Measurements from ENCODE around the gene TIMM50. TPM values are rescaled to one million over a fixed set of nuclear protein-coding genes. Genes with fewer than 3 reads are reported as not detected.
A peak's percentile ranks its signal among the peaks of the same experiment; 100 is the strongest.
"Not testable (repeated sequence)": the region's sequence is repeated elsewhere in the genome, so short reads cannot be mapped to it uniquely, and the experiment has no call there.

Gene TIMM50
- total RNA-seq, 3 donors from 2014 or later, result 39.4 to 45.6 (median 41.1) TPM

DNA sequence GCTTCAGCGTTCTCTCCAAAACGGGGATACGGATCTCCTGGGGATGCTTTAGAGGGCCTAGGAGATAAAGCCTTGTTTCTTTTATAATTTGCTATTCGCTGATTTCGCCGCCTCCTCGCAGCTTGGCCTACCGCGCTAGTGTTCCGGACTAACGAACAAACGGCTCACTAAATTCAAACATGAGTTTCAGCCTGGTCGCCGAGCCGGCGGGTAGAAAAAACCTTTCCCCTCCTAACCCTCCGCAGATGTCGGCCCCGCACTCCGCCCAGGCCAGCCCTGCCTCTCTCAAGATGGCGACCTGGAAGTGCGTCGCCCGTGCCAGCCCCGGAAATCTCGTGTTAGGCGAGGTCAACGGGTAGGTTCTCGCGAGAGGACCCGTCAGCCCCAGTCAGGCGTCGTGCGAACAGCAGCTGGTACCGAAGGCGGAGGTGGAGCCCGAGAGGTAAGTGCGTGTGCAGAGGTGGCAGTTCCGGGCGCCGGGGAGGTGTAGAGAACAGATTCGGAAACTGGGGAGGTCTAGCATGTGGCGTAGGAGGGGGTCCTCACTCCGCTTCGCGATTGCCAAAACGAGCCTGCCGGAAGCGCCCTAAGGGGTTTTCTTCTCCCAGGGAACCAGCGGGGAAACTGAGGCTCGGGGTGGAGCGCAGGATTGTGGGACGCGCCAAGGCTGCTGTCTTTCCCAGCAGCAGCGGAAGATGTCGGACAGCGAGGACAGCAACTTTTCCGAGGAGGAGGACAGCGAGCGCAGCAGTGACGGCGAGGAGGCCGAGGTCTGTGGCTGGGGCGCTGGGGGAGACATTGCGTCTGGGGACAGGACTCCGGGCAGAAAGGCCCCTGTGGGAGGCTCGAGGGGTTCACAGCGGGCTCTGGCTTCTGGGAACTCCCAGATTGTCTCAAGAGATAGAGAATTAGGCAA is 35.2 kb upstream of the TIMM50 start, which contains the start of gene SUPT5H:
Gene SUPT5H (plus strand): TSS at position 387 of the 916 bp plus-strand sequence. CDS start 309 bp downstream, at position 696.
- TF ChIP-seq POLR2AphosphoS5 (IDR thresholded peaks at IDR 0.05), result peak; percentile 98 to 99 (median 99)
- TF ChIP-seq POLR2A (IDR thresholded peaks at IDR 0.05), result peak; percentile 97
- TF ChIP-seq, protein P1, sequence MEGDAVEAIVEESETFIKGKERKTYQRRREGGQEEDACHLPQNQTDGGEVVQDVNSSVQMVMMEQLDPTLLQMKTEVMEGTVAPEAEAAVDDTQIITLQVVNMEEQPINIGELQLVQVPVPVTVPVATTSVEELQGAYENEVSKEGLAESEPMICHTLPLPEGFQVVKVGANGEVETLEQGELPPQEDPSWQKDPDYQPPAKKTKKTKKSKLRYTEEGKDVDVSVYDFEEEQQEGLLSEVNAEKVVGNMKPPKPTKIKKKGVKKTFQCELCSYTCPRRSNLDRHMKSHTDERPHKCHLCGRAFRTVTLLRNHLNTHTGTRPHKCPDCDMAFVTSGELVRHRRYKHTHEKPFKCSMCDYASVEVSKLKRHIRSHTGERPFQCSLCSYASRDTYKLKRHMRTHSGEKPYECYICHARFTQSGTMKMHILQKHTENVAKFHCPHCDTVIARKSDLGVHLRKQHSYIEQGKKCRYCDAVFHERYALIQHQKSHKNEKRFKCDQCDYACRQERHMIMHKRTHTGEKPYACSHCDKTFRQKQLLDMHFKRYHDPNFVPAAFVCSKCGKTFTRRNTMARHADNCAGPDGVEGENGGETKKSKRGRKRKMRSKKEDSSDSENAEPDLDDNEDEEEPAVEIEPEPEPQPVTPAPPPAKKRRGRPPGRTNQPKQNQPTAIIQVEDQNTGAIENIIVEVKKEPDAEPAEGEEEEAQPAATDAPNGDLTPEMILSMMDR (IDR thresholded peaks at IDR 0.05), result peak in 1 of 3 donors; percentile 7
- DNase-seq (ENCODE audit: low spot score in 2 of 2), result peak; percentile 97 to 98
- Histone ChIP-seq H3K27me3 (no peaks in the 10 kb centered on the region), H3K36me3 (no peaks in the 10 kb centered on the region), H3K9me3 (no peaks in the 10 kb centered on the region), H3K4me3 (peak within 1 kb of the TSS; percentile 84 to 98 (median 88)), H3K27ac (peak within 1 kb of the TSS; percentile 95 to 98), H3K4me1 (peaks cover 10 to 22% of the 10 kb centered on the region in 2 donors)
- intact Hi-C loops (cut with DNase I; ENCODE audit: low total_unique reads), result no loop called here

DNA sequence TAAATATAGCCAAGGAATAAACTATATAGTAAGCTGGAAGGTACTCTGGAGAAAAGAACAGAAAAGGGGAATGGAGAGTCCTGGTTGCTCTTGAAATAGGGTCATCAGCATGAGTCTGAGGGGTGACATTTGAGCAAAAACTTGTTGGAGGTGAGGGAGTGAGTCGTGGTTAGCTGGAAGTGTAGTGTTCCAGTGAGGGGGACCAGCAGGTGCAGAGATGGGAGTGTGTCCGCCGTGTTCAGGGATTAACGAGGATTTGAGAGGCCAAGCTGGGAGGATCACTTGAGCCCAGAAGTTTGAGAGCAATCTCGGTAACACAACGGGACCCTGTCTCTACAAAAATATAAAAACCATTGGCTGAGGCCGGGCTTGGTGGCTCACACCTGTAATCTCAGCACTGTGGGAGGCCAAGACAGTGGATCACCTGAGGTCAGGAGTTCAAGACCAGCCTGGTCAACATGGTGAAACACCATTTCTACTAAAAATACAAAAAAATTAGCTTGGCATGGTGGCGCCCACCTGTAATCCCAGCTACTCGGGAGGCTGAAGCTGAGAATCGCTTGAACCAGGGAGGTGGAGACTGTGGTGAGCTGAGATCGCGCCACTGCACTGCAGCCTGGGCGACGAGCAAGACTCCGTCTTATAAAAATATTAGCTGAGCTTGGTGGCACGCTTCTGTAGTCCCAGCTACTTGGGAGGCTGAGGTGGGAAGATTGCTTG is 34.1 kb upstream of the TIMM50 start:
- intact Hi-C loops (cut with DNase I; ENCODE audit: low total_unique reads), result no loop called here
- Histone ChIP-seq H3K36me3 (no peaks in the 10 kb centered on the region), H3K27me3 (no peaks in the 10 kb centered on the region), H3K4me1 (peaks cover 10 to 22% of the 10 kb centered on the region in 2 donors), H3K27ac (peak overlapping the region in 1 of 2 donors; percentile 95), H3K4me3 (peak overlapping the region; percentile 84 to 98 (median 88)), H3K9me3 (no peaks in the 10 kb centered on the region)
- no peak for DNase-seq (ENCODE audit: low spot score in 2 of 2)
- no peak for TF ChIP-seq POLR2A (IDR thresholded peaks at IDR 0.05)
- no peak for TF ChIP-seq POLR2AphosphoS5 (IDR thresholded peaks at IDR 0.05)
- TF ChIP-seq, protein P1 (IDR thresholded peaks at IDR 0.05), result no peak

- H3K36me3 ChIP-seq, result no peaks in the 10 kb centered on the region
- H3K9me3 ChIP-seq, result no peaks in the 10 kb centered on the region
- intact Hi-C loops (cut with DNase I; ENCODE audit: low total_unique reads), result no loop called here
- H3K27ac ChIP-seq, result no peak overlapping the region
- peaks cover 10 to 22% of the 10 kb centered on the region in 2 donors for H3K4me1 ChIP-seq
- TF ChIP-seq POLR2A (IDR thresholded peaks at IDR 0.05), result no peak
- TF ChIP-seq, protein P1 (IDR thresholded peaks at IDR 0.05), result no peak
- no peak for TF ChIP-seq POLR2AphosphoS5 (IDR thresholded peaks at IDR 0.05)
- H3K27me3 ChIP-seq, result no peaks in the 10 kb centered on the region
- peak overlapping the region in 1 of 3 donors; percentile 11 for H3K4me3 ChIP-seq
- DNase-seq (ENCODE audit: low spot score in 2 of 2), result no peak
Measured at GRCh38 chr19:39448271-39448670, 32.4 kb upstream of the TIMM50 start.

DNA sequence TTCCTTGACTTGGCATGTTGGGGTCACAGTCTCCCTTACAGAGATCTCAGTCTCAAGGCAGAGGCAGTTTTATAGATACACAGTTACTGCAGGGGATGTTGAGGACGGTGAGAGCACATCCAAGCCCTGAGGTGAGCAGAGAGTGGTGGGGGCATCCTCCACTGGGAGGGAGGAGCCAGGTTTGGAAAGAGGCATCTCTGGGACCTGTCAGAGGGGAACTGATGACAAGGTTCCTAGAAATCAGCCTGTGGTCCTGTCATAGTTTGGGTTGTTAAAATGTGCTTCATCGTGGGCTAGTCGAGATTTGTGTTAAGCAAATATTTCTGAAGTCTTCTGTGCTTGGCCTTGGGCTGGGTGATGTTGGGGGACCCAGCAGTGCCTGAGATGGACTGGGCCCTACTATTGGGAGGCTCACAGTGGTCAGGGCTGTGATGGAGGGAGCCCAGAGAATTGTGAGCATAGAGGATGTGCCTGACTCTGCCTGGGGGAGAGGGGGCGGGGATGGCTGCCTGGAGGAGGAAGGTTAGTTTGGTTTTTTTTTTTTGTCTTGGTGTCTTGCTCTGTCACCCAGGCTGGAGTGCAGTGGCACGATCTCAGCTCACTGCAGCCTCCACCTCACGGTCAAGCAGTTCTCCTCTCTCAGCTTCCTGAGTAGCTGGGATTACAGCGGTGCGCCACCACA is 31.4 kb upstream of the TIMM50 start:
- Histone ChIP-seq H3K4me1 (peaks cover 10 to 22% of the 10 kb centered on the region in 2 donors), H3K36me3 (no peaks in the 10 kb centered on the region)
- intact Hi-C loops (cut with DNase I; ENCODE audit: low total_unique reads), result no loop called here

GRCh38 chr19:39451257-39451656 is 29.4 kb upstream of the TIMM50 start:
- H3K4me1 ChIP-seq, result peaks cover 9 to 19% of the 10 kb centered on the region in 2 donors
- H3K4me3 ChIP-seq; DNase-seq (ENCODE audit: low spot score in 2 of 2); H3K27ac ChIP-seq; H3K9me3 ChIP-seq; H3K36me3 ChIP-seq; intact Hi-C loops (cut with DNase I; ENCODE audit: low total_unique reads); H3K27me3 ChIP-seq: not testable (repeated sequence)

More for the DNA sequence above, 31.4 kb upstream of the TIMM50 start:
- Histone ChIP-seq H3K27ac (no peak overlapping the region), H3K27me3 (no peaks in the 10 kb centered on the region), H3K9me3 (no peaks in the 10 kb centered on the region), H3K4me3 (no peak overlapping the region)
- DNase-seq (ENCODE audit: low spot score in 2 of 2), result no peak
- TF ChIP-seq POLR2A (IDR thresholded peaks at IDR 0.05), result no peak
- TF ChIP-seq, protein P1 (IDR thresholded peaks at IDR 0.05), result no peak
- no peak for TF ChIP-seq POLR2AphosphoS5 (IDR thresholded peaks at IDR 0.05)

All from breast epithelium (tissue), 4 donors.